Measurements from ENCODE around the gene CSMD2. TPM values are rescaled to one million over a fixed set of nuclear protein-coding genes. Genes with fewer than 3 reads are reported as not detected.

CSMD2 gene
- total and polyA plus RNA-seq, 2 donors from 2014 or later = 0.47 TPM; not detected in 1

- H3K4me3 ChIP-seq (ENCODE audit: low read length in 3 of 3) = no peak overlapping the region
- H3K27me3 ChIP-seq (ENCODE audit: control insufficient read depth, insufficient read depth, low read length) = no peaks in the 10 kb centered on the region
- no peak for DNase-seq
- no peak overlapping the region for H3K9ac ChIP-seq (ENCODE audit: low read length in 3 of 3)
- no peaks in the 10 kb centered on the region for H3K4me1 ChIP-seq (ENCODE audit: control insufficient read depth in 2 of 3, insufficient read depth in 2 of 3, low read depth in 1 of 3, low read length in 3 of 3)
- no peaks in the 10 kb centered on the region for H3K36me3 ChIP-seq (ENCODE audit: control insufficient read depth in 2 of 3, insufficient read depth in 3 of 3, low read length in 3 of 3)
- FAIRE-seq = no peak
- TF ChIP-seq CTCF (IDR thresholded peaks at IDR 0.05; ENCODE audit: borderline replicate concordance, extremely low read depth, insufficient read depth) = no peak
- peaks cover 0 to 3% (median 0%) of the 10 kb centered on the region in 3 donors for H3K9me3 ChIP-seq (ENCODE audit: control insufficient read depth in 2 of 3, insufficient read depth in 1 of 3, low read length in 3 of 3)
- H3K27ac ChIP-seq (ENCODE audit: low read depth in 2 of 2, low read length in 2 of 2) = no peak overlapping the region
- intact Hi-C loops (cut with DNase I) = no loop called here
Measured at GRCh38 chr1:34049994-34050393, 115.0 kb downstream of the CSMD2 start.

DNA sequence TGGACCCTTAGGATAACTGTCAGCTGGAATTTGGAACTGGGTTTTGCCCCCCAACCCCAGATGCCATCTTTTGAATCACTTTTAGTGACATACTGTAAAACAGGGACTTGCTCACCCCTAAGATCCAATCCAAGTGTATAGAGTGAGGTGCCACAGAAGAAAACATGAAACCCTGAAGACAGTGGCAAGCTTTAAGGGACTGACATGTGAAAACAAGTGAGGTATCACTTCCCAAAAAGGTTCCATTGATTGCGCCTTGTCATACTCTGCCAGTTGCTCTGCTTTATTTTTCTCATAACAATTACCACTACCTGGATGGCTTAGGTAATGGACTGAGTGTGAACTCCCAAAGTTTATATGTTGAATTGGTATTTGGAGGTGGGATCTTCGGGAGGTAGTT lies 115.6 kb downstream of the CSMD2 start:
- H3K27ac ChIP-seq (ENCODE audit: low read depth in 2 of 2, low read length in 2 of 2) = no peak overlapping the region
- H3K9me3 ChIP-seq (ENCODE audit: control insufficient read depth in 2 of 3, insufficient read depth in 1 of 3, low read length in 3 of 3) = peaks cover 0 to 3% (median 0%) of the 10 kb centered on the region in 3 donors
- TF ChIP-seq CTCF (IDR thresholded peaks at IDR 0.05; ENCODE audit: borderline replicate concordance, extremely low read depth, insufficient read depth) = no peak
- H3K27me3 ChIP-seq (ENCODE audit: control insufficient read depth, insufficient read depth, low read length) = no peaks in the 10 kb centered on the region
- FAIRE-seq = no peak
- no peaks in the 10 kb centered on the region for H3K4me1 ChIP-seq (ENCODE audit: control insufficient read depth in 2 of 3, insufficient read depth in 2 of 3, low read depth in 1 of 3, low read length in 3 of 3)
- H3K4me3 ChIP-seq (ENCODE audit: low read length in 3 of 3) = no peak overlapping the region
- no peak overlapping the region for H3K9ac ChIP-seq (ENCODE audit: low read length in 3 of 3)
- H3K36me3 ChIP-seq (ENCODE audit: control insufficient read depth in 2 of 3, insufficient read depth in 3 of 3, low read length in 3 of 3) = no peaks in the 10 kb centered on the region
- intact Hi-C loops (cut with DNase I) = no loop called here
- no peak for DNase-seq

- FAIRE-seq = no peak
- H3K4me1 ChIP-seq (ENCODE audit: control insufficient read depth in 2 of 3, insufficient read depth in 2 of 3, low read depth in 1 of 3, low read length in 3 of 3) = no peaks in the 10 kb centered on the region
- no peak overlapping the region for H3K27ac ChIP-seq (ENCODE audit: low read depth in 2 of 2, low read length in 2 of 2)
- no peak overlapping the region for H3K4me3 ChIP-seq (ENCODE audit: low read length in 3 of 3)
- no peak overlapping the region for H3K9ac ChIP-seq (ENCODE audit: low read length in 3 of 3)
- H3K9me3 ChIP-seq (ENCODE audit: control insufficient read depth in 2 of 3, insufficient read depth in 1 of 3, low read length in 3 of 3) = no peaks in the 10 kb centered on the region
- intact Hi-C loops (cut with DNase I) = no loop called here
- DNase-seq = peak in 2 of 5 donors; percentile 3 to 13
- no peak for TF ChIP-seq CTCF (IDR thresholded peaks at IDR 0.05; ENCODE audit: borderline replicate concordance, extremely low read depth, insufficient read depth)
- no peaks in the 10 kb centered on the region for H3K27me3 ChIP-seq (ENCODE audit: control insufficient read depth, insufficient read depth, low read length)
- H3K36me3 ChIP-seq (ENCODE audit: control insufficient read depth in 2 of 3, insufficient read depth in 3 of 3, low read length in 3 of 3) = no peaks in the 10 kb centered on the region
Measured at GRCh38 chr1:34037856-34038255, 127.2 kb downstream of the CSMD2 start.

DNA sequence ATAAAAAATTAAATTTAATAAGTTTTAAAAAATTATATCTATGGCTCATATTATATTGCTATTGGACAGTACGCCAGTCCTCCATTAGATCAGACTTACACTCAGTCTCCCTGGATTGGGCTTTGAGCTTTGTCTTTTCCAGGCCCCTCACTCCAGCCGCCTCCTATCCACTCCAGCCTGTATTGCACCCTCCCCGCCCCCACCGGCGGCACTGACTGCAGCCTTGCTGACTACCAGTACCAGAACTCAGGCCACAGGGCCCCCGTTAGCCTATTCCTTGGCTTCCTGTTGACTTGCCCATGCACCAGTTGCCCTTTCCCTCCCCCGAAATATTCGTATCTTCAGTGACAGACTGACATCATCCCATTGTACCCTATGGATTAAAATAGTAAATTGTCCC lies 127.9 kb downstream of the CSMD2 start:
- intact Hi-C loops (cut with DNase I) = no loop called here
- no peak overlapping the region for H3K4me3 ChIP-seq (ENCODE audit: low read length in 3 of 3)
- no peaks in the 10 kb centered on the region for H3K4me1 ChIP-seq (ENCODE audit: control insufficient read depth in 2 of 3, insufficient read depth in 2 of 3, low read depth in 1 of 3, low read length in 3 of 3)
- no peaks in the 10 kb centered on the region for H3K27me3 ChIP-seq (ENCODE audit: control insufficient read depth, insufficient read depth, low read length)
- no peak overlapping the region for H3K27ac ChIP-seq (ENCODE audit: low read depth in 2 of 2, low read length in 2 of 2)
- H3K9me3 ChIP-seq (ENCODE audit: control insufficient read depth in 2 of 3, insufficient read depth in 1 of 3, low read length in 3 of 3) = no peaks in the 10 kb centered on the region
- H3K36me3 ChIP-seq (ENCODE audit: control insufficient read depth in 2 of 3, insufficient read depth in 3 of 3, low read length in 3 of 3) = no peaks in the 10 kb centered on the region
- no peak for TF ChIP-seq CTCF (IDR thresholded peaks at IDR 0.05; ENCODE audit: borderline replicate concordance, extremely low read depth, insufficient read depth)
- FAIRE-seq (no peak), DNase-seq (no peak)
- no peak overlapping the region for H3K9ac ChIP-seq (ENCODE audit: low read length in 3 of 3)

All from kidney (tissue), 14 donors.